Keratinocyte (primary cell): ENCODE results near the gene ZC3H18. TPM values are rescaled to one million over a fixed set of nuclear protein-coding genes. Genes with fewer than 3 reads are reported as not detected.
"Not testable (repeated sequence)": the region's sequence is repeated elsewhere in the genome, so short reads cannot be mapped to it uniquely, and the experiment has no call there.

Experiments used
- DNase-seq: peaks from one replicate; pipeline ENCODE4 v3.0.0-alpha.2; 2011; ENCODE audit warnings: low read depth, missing footprints, low spot score
- FAIRE-seq: peaks from 2 replicates; lab custom pipeline; 2011; peaks lifted over from hg19 to GRCh38; lab: Jason Lieb, UNC
- H2AFZ ChIP-seq: 2 replicates; pipeline ENCODE4 v1.6.0; 2012; ENCODE audit warnings: low read length, control low read depth, inconsistent platforms; ENCODE audit not compliant: control insufficient read depth
- H3K27ac ChIP-seq: 2 replicates; pipeline ENCODE4 v1.5.1; 2011; ENCODE audit warnings: low read length; ENCODE audit not compliant: control insufficient read depth, insufficient read depth
- H3K27me3 ChIP-seq: 3 replicates; pipeline ENCODE4 v1.6.0; 2011; ENCODE audit warnings: low read length; ENCODE audit not compliant: control insufficient read depth, insufficient read depth; ENCODE audit errors: extremely low read depth
- H3K36me3 ChIP-seq, 2 experiments: 2 replicates in 1 of 2; 3 replicates in 1 of 2; pipeline ENCODE4 v1.5.1; 2011; ENCODE audit warnings: low read length in 2 of 2, mild to moderate bottlenecking in 1 of 2; ENCODE audit not compliant: control insufficient read depth in 2 of 2, insufficient read depth in 2 of 2; ENCODE audit errors: extremely low read depth in 1 of 2
- H3K4me1 ChIP-seq: 3 replicates; pipeline ENCODE4 v1.5.1; 2011; ENCODE audit warnings: low read length; ENCODE audit not compliant: control insufficient read depth, insufficient read depth; ENCODE audit errors: extremely low read depth
- H3K4me2 ChIP-seq: 3 replicates; pipeline ENCODE4 v1.6.0; 2011; ENCODE audit warnings: low read depth, low read length; ENCODE audit not compliant: control insufficient read depth, insufficient read depth; ENCODE audit errors: extremely low read depth
- H3K4me3 ChIP-seq, 3 experiments: fragments of 200-600 bp in 1 of 3; sonication (generic) in 1 of 3; 2 replicates in 2 of 3; 3 replicates in 1 of 3; pipeline ENCODE4 v1.5.1; 2011 to 2016; ENCODE audit warnings: low read length in 3 of 3, mild to moderate bottlenecking in 3 of 3, control low read depth in 2 of 3, inconsistent platforms in 1 of 3, low read depth in 1 of 3, mixed read lengths in 1 of 3, mixed run types in 1 of 3, moderate library complexity in 1 of 3; ENCODE audit not compliant: control insufficient read depth in 2 of 3, insufficient read depth in 2 of 3; ENCODE audit errors: extremely low read depth in 1 of 3
- H3K79me2 ChIP-seq: 2 replicates; pipeline ENCODE4 v1.6.0; 2012; ENCODE audit warnings: low read length; ENCODE audit not compliant: control insufficient read depth, insufficient read depth
- H3K9ac ChIP-seq: 3 replicates; pipeline ENCODE4 v1.6.0; 2011; ENCODE audit warnings: low read length; ENCODE audit not compliant: control insufficient read depth, insufficient read depth; ENCODE audit errors: extremely low read depth
- H3K9me1 ChIP-seq: 3 replicates; pipeline ENCODE4 v1.6.0; 2011; ENCODE audit warnings: low read length; ENCODE audit not compliant: control insufficient read depth, insufficient read depth; ENCODE audit errors: extremely low read depth
- H3K9me3 ChIP-seq: 2 replicates; pipeline ENCODE4 v1.5.1; 2012; ENCODE audit warnings: low read depth, low read length; ENCODE audit not compliant: control insufficient read depth
- H4K20me1 ChIP-seq: 3 replicates; pipeline ENCODE4 v1.6.0; 2011; ENCODE audit warnings: low read length; ENCODE audit not compliant: control insufficient read depth, insufficient read depth; ENCODE audit errors: extremely low read depth
- EZH2 ChIP-seq: IDR thresholded peaks from one replicate; pipeline ENCODE4 v1.6.1; 2012; ENCODE audit warnings: inconsistent platforms, mild to moderate bottlenecking, low read length, moderate library complexity
- dilution Hi-C: fragments of 300-500 bp; cut with MboI; formaldehyde crosslinking; loops from one replicate; pipeline ENCODE4 v1.7.0; 2020; ENCODE audit warnings: low sequenced_read_pairs; ENCODE audit not compliant: extremely low pct_ligation_motif_present
- polyA plus RNA-seq, 5 experiments: library from polyadenylated mRNA; depleted of rRNA in 3 of 5; stranded (reverse) in 3 of 5; stranded (forward) in 1 of 5; unstranded in 1 of 5; fragments of >200 nt; gene quantifications; 1 replicate in 1 of 5; 2 replicates in 3 of 5; 3 replicates in 1 of 5; pipeline versions ENCODE4 v1.2.1 to v1.2.3, GENCODE V29; 2011 to 2012; ENCODE audit warnings: missing spikeins in 2 of 5, low read depth in 1 of 5, low replicate concordance in 1 of 5
- TF ChIP-seq, protein P1 (sequence below), 3 experiments: IDR thresholded peaks in 1 of 3; conservative IDR thresholded peaks in 1 of 3; optimal IDR thresholded peaks in 1 of 3; 2 replicates in 2 of 3; 3 replicates in 1 of 3; pipeline versions ENCODE3 to v1.5.1; 2011; ENCODE audit warnings: low read length in 3 of 3, mild to moderate bottlenecking in 3 of 3, moderate library complexity in 2 of 3, control low read depth in 1 of 3, inconsistent platforms in 1 of 3; ENCODE audit not compliant: insufficient read depth in 2 of 3; ENCODE audit errors: extremely low read depth in 1 of 3

The ZC3H18 gene
- polyA plus RNA-seq, 1 donor (not counting 4 experiments of a cell fraction or from before 2014, with no cell fraction given): 7.5 TPM

DNA sequence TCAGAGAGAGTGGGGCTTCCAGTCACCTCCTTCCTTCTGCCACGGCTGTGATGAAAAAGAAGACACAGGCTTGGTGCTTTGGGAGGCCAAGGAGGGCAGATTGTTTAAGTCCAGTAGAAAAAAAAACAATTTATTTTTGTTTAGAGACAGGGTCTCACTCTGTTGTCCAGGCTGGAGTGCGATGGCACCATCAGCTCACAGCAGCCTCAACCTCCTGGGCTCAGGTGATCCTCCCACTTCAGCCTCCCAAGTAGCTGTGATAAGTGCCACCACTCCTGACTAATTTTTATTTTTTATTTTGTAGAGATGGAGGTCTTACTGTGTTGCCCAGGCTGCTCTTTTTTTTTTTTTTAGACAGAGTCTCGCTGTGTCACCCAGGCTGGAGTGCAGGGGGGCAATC lies 95.4 kb downstream of the ZC3H18 start:
- H3K27me3 ChIP-seq: no peaks in the 10 kb centered on the region
- no peak for TF ChIP-seq EZH2
- FAIRE-seq: no peak
- peaks cover 0 to 2% of the 10 kb centered on the region in 2 experiments for H3K36me3 ChIP-seq
- H3K4me2 ChIP-seq: no peak overlapping the region
- no peaks in the 10 kb centered on the region for H3K9me1 ChIP-seq
- no peak overlapping the region for H3K4me3 ChIP-seq
- dilution Hi-C loops: loop anchor here (25.0 kb wide), 1 partner anchor 97 kb away; no protein-coding TSS in a partner anchor
- DNase-seq: no peak
- no peak overlapping the region for H3K9ac ChIP-seq
- H3K9me3 ChIP-seq: no peaks in the 10 kb centered on the region
- H2AFZ ChIP-seq: no peak overlapping the region
- H3K4me1 ChIP-seq: peaks cover 19% of the 10 kb centered on the region
- no peaks in the 10 kb centered on the region for H4K20me1 ChIP-seq
- H3K79me2 ChIP-seq: peaks cover 32% of the 10 kb centered on the region
- H3K27ac ChIP-seq: no peak overlapping the region

DNA sequence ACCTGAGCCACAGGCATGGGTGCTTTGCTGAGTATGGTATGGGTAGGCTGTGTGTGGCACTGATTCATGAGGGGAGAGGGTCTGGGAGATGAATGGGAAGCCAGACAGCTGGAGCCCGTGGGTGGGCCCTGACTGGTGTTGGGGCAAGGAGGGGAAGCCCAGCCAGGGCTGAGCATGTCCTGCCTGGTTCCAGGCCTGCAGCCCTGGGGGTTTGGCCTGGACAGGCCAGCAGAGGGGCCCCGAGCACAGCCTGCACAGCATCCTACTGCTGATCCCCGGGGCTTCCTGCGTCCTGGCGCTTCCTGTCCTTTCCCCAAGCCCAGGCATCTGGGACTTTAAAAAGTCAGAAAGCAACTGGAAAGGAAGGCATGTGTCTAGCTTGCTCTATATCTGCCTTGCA lies 97.3 kb downstream of the ZC3H18 start:
- Histone ChIP-seq H3K27ac (no peak overlapping the region), H3K4me1 (peaks cover 11% of the 10 kb centered on the region), H4K20me1 (no peaks in the 10 kb centered on the region), H3K4me2 (no peak overlapping the region), H2AFZ (no peak overlapping the region), H3K4me3 (no peak overlapping the region), H3K36me3 (peaks cover 0 to 4% of the 10 kb centered on the region in 2 experiments), H3K27me3 (no peaks in the 10 kb centered on the region), H3K79me2 (peaks cover 14% of the 10 kb centered on the region), H3K9ac (no peak overlapping the region), H3K9me1 (no peaks in the 10 kb centered on the region), H3K9me3 (no peaks in the 10 kb centered on the region)
- FAIRE-seq (no peak), DNase-seq (no peak)
- TF ChIP-seq, protein P1, sequence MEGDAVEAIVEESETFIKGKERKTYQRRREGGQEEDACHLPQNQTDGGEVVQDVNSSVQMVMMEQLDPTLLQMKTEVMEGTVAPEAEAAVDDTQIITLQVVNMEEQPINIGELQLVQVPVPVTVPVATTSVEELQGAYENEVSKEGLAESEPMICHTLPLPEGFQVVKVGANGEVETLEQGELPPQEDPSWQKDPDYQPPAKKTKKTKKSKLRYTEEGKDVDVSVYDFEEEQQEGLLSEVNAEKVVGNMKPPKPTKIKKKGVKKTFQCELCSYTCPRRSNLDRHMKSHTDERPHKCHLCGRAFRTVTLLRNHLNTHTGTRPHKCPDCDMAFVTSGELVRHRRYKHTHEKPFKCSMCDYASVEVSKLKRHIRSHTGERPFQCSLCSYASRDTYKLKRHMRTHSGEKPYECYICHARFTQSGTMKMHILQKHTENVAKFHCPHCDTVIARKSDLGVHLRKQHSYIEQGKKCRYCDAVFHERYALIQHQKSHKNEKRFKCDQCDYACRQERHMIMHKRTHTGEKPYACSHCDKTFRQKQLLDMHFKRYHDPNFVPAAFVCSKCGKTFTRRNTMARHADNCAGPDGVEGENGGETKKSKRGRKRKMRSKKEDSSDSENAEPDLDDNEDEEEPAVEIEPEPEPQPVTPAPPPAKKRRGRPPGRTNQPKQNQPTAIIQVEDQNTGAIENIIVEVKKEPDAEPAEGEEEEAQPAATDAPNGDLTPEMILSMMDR (optimal IDR thresholded peaks at IDR 0.05 in 1 of 3, IDR thresholded peaks at IDR 0.05 in 1 of 3, conservative IDR thresholded peaks at IDR 0.05 in 1 of 3; ENCODE audit: extremely low read depth in 1 of 3, insufficient read depth in 2 of 3, low read length in 3 of 3): no peak
- no peak for TF ChIP-seq EZH2
- dilution Hi-C loops: loop anchor here (25.0 kb wide), 1 partner anchor 95 kb away; no protein-coding TSS in a partner anchor

DNA sequence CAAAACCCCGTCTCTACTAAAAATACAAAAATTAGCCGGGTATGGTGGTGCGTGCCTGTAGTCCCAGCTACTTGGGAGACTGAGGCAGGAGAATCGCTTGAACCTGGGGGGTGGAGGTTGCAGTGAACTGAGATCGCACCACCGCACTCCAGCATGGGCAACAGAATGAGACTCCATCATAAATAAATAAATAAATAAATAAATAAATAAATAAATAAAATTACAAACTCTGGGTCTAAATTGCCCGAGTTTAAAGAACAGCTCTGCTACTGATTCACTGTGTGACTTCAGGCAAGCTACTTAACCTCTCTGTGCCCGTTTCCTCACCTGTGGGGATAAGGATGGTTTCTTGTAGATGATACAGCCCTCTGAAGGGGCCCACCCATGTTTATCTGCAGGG lies 99.3 kb downstream of the ZC3H18 start:
- H3K9me1 ChIP-seq, H3K4me2 ChIP-seq, H3K4me1 ChIP-seq, FAIRE-seq, H3K9ac ChIP-seq, DNase-seq, H3K36me3 ChIP-seq, H3K27ac ChIP-seq, H3K27me3 ChIP-seq, H2AFZ ChIP-seq, H4K20me1 ChIP-seq, H3K9me3 ChIP-seq, H3K4me3 ChIP-seq, H3K79me2 ChIP-seq: not testable (repeated sequence)
- dilution Hi-C loops: loop anchor here (25.0 kb wide), 1 partner anchor 93 kb away; no protein-coding TSS in a partner anchor
